GM19099 (cell line): ENCODE data around the gene SNAP91.

Experiments
- POLR2A ChIP-seq: IDR thresholded peaks from 3 replicates; pipeline ENCODE4 v1.6.1; 2011; ENCODE audit warnings: low read depth; ENCODE audit not compliant: insufficient read length; ENCODE audit errors: extremely low read depth

Gene SNAP91

GRCh38 chr6:83592770-83593394 lies 116.0 kb downstream of the SNAP91 start:
- no peak for TF ChIP-seq POLR2A

GRCh38 chr6:83590416-83590815 lies 118.5 kb downstream of the SNAP91 start:
- TF ChIP-seq POLR2A: no peak

- no peak for TF ChIP-seq POLR2A
Measured at GRCh38 chr6:83589076-83589475, 119.8 kb downstream of the SNAP91 start.

GRCh38 chr6:83578057-83578456 lies 130.8 kb downstream of the SNAP91 start:
- no peak for TF ChIP-seq POLR2A

- no peak for TF ChIP-seq POLR2A
Measured at GRCh38 chr6:83574783-83575182, 134.1 kb downstream of the SNAP91 start.

- TF ChIP-seq POLR2A: no peak
Measured at GRCh38 chr6:83558975-83559374, 149.9 kb downstream of the SNAP91 start.

- no peak for TF ChIP-seq POLR2A
Measured at GRCh38 chr6:83556871-83557270, 152.0 kb downstream of the SNAP91 start.

- TF ChIP-seq POLR2A: no peak
Measured at GRCh38 chr6:83546636-83547035, 162.3 kb downstream of the SNAP91 start.

GRCh38 chr6:83539678-83540077 lies 169.2 kb downstream of the SNAP91 start:
- no peak for TF ChIP-seq POLR2A

GRCh38 chr6:83536647-83537589 lies 172.0 kb downstream of the SNAP91 start:
- TF ChIP-seq POLR2A: no peak

- TF ChIP-seq POLR2A: no peak
Measured at GRCh38 chr6:83536034-83536646, 172.8 kb downstream of the SNAP91 start.

GRCh38 chr6:83518816-83519480 lies 190.0 kb downstream of the SNAP91 start:
- no peak for TF ChIP-seq POLR2A

GRCh38 chr6:83517500-83517899 lies 191.4 kb downstream of the SNAP91 start:
- TF ChIP-seq POLR2A: no peak

GRCh38 chr6:83514866-83515466 lies 193.9 kb downstream of the SNAP91 start:
- no peak for TF ChIP-seq POLR2A

- no peak for TF ChIP-seq POLR2A
Measured at GRCh38 chr6:83514466-83514865, 194.4 kb downstream of the SNAP91 start.
